Liver (tissue), 3 donors: ENCODE measurements around the gene ARHGAP1.

Experiments used
- ATF3 ChIP-seq: IDR thresholded peaks from 2 replicates; pipeline ENCODE4 v1.6.1; 2016; ENCODE audit warnings: antibody characterized with exemption
- CTCF ChIP-seq: fragments of 150-350 bp; IDR thresholded peaks from 2 replicates; pipeline ENCODE4 v1.5.1; 2017; ENCODE audit warnings: improper control_type of control experiment, low read depth, low read length; ENCODE audit not compliant: missing input control
- EGR1 ChIP-seq, 2 donors: IDR thresholded peaks; 2 replicates each; pipeline ENCODE4 v1.6.1; 2016 to 2018; ENCODE audit warnings: antibody characterized with exemption in 2 of 2, low read depth in 2 of 2
- FOXA2 ChIP-seq: IDR thresholded peaks from 2 replicates; pipeline ENCODE4 v1.6.1; 2016; ENCODE audit warnings: antibody characterized with exemption
- GABPA ChIP-seq, 2 donors: IDR thresholded peaks in 1 of 2; conservative IDR thresholded peaks in 1 of 2; 2 replicates each; pipeline ENCODE4 v1.6.1; 2016; ENCODE audit warnings: antibody characterized with exemption in 2 of 2, mild to moderate bottlenecking in 1 of 2, moderate library complexity in 1 of 2
- JUND ChIP-seq, 2 donors: IDR thresholded peaks; 2 replicates each; pipeline ENCODE4 v1.6.1; 2016; ENCODE audit warnings: antibody characterized with exemption in 2 of 2
- MAX ChIP-seq: IDR thresholded peaks from 2 replicates; pipeline ENCODE4 v1.6.1; 2016; ENCODE audit warnings: antibody characterized with exemption
- NR2F2 ChIP-seq: IDR thresholded peaks from 2 replicates; pipeline ENCODE4 v1.6.1; 2016; ENCODE audit warnings: antibody characterized with exemption
- RAD21 ChIP-seq, 2 donors: IDR thresholded peaks; 2 replicates each; pipeline ENCODE4 v1.6.1; 2016; ENCODE audit warnings: antibody characterized with exemption in 2 of 2, mild to moderate bottlenecking in 2 of 2
- REST ChIP-seq: IDR thresholded peaks from 2 replicates; pipeline ENCODE4 v1.6.1; 2016; ENCODE audit warnings: antibody characterized with exemption, mild to moderate bottlenecking
- RXRA ChIP-seq, 2 donors: IDR thresholded peaks; 2 replicates each; pipeline ENCODE4 v1.6.1; 2017 to 2018; ENCODE audit warnings: antibody characterized with exemption in 2 of 2, mild to moderate bottlenecking in 1 of 2
- TAF1 ChIP-seq: conservative IDR thresholded peaks from 2 replicates; pipeline ENCODE4 v1.6.1; 2016; ENCODE audit warnings: antibody characterized with exemption, mild to moderate bottlenecking
- YY1 ChIP-seq: IDR thresholded peaks from 2 replicates; pipeline ENCODE4 v1.6.1; 2016; ENCODE audit warnings: antibody characterized with exemption, mild to moderate bottlenecking
- ZBTB33 ChIP-seq: IDR thresholded peaks from 2 replicates; pipeline ENCODE4 v1.6.1; 2016; ENCODE audit warnings: antibody characterized with exemption
- donor health status: healthy.
- donor health status: healthy.

- TF ChIP-seq CTCF = no peak
- no peak for TF ChIP-seq REST
- no peak for TF ChIP-seq ATF3
- no peak for TF ChIP-seq JUND (IDR thresholded peaks at IDR 0.05)
- TF ChIP-seq TAF1 = no peak
- no peak for TF ChIP-seq RAD21 (IDR thresholded peaks at IDR 0.05)
- no peak for TF ChIP-seq FOXA2
- no peak for TF ChIP-seq MAX
- TF ChIP-seq RXRA (IDR thresholded peaks at IDR 0.05) = no peak
- TF ChIP-seq YY1 = no peak
- no peak for TF ChIP-seq ZBTB33
- TF ChIP-seq GABPA (IDR thresholded peaks at IDR 0.05 in 1 of 2, conservative IDR thresholded peaks at IDR 0.05 in 1 of 2) = no peak
- TF ChIP-seq EGR1 (IDR thresholded peaks at IDR 0.05; ENCODE audit: low read depth in 2 of 2) = no peak
- no peak for TF ChIP-seq NR2F2
These were observed 3.1 kb downstream of the ARHGAP1 start for GRCh38 chr11:46697303-46697702.
